Thoracic aorta (tissue), 2 donors: ENCODE measurements around the gene THAP2. TPM values are rescaled to one million over a fixed set of nuclear protein-coding genes. Genes with fewer than 3 reads are reported as not detected.

Experiments
- ATAC-seq: fragments of 150-250 bp; one replicate; pipeline ENCODE4 v1.8.0; 2017; ENCODE audit warnings: low read depth; ENCODE audit not compliant: insufficient number of reproducible peaks, low FRiP score
- DNase-seq: peaks from one replicate; pipeline ENCODE4 v3.0.0-alpha.2; 2020; ENCODE audit warnings: low spot score
- H3K27ac ChIP-seq, 2 donors: fragments of 200-600 bp; sonication (generic); 1 replicate in 1 of 2; 2 replicates in 1 of 2; pipeline ENCODE4 v1.5.1; 2016; ENCODE audit warnings: mild to moderate bottlenecking in 2 of 2, moderate library complexity in 2 of 2
- H3K27me3 ChIP-seq: fragments of 200-600 bp; sonication (generic); replicated peaks from 2 replicates; pipeline ENCODE4 v1.6.0; 2016; ENCODE audit warnings: mild to moderate bottlenecking; ENCODE audit not compliant: insufficient read depth
- H3K36me3 ChIP-seq: fragments of 200-600 bp; sonication (generic); one replicate; pipeline ENCODE4 v1.5.1; 2016
- H3K4me1 ChIP-seq, 2 donors: fragments of 200-600 bp; sonication (generic); 1 replicate in 1 of 2; 2 replicates in 1 of 2; pipeline versions ENCODE4 v1.5.1 to v1.6.0; 2016; ENCODE audit warnings: low read depth in 2 of 2, mild to moderate bottlenecking in 1 of 2; ENCODE audit not compliant: control insufficient read depth in 1 of 2
- H3K4me3 ChIP-seq: fragments of 200-600 bp; sonication (generic); 2 replicates; pipeline ENCODE4 v1.5.1; 2016; ENCODE audit warnings: mild to moderate bottlenecking
- H3K9me3 ChIP-seq: fragments of 200-600 bp; sonication (generic); 2 replicates; pipeline ENCODE4 v1.5.1; 2016
- total RNA-seq, 2 donors: library from RNA; depleted of rRNA; stranded (reverse); fragments of >200 nt; gene quantifications; one replicate each; pipeline versions ENCODE4 v1.1.0 to v1.2.3, GENCODE V29; 2016
- TF ChIP-seq, protein P1 (sequence below): fragments of 200-600 bp; sonication (generic); IDR thresholded peaks from one replicate; pipeline ENCODE4 v1.5.1; 2019; ENCODE audit warnings: antibody characterized with exemption

Gene THAP2
- total RNA-seq, 2 donors from 2014 or later = 0.95 to 5.9 TPM

DNA sequence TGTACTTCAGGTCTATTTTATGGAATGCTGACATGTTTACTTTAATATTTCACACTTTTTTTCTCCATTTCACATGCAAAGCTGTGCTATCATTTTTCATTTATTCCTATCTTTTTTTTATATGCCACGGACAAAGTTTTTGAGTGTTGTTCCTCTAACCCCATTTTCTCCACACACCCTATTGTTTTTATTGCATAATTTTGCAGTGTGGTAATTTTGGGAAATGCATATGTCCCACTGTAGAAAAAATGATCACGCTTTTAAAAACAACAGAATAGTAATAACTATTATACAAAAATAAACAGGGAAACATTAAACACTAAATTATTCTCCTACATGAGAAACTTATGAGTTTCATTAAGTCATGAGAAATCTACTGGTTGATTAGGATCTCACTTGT lies 14.7 kb upstream of the THAP2 start:
- Histone ChIP-seq H3K4me1 (peaks cover 10 to 11% of the 10 kb centered on the region in 2 donors), H3K27ac (no peak overlapping the region), H3K9me3 (no peaks in the 10 kb centered on the region), H3K4me3 (no peak overlapping the region), H3K36me3 (peaks cover 16% of the 10 kb centered on the region), H3K27me3 (no peaks in the 10 kb centered on the region)
- TF ChIP-seq, protein P1, sequence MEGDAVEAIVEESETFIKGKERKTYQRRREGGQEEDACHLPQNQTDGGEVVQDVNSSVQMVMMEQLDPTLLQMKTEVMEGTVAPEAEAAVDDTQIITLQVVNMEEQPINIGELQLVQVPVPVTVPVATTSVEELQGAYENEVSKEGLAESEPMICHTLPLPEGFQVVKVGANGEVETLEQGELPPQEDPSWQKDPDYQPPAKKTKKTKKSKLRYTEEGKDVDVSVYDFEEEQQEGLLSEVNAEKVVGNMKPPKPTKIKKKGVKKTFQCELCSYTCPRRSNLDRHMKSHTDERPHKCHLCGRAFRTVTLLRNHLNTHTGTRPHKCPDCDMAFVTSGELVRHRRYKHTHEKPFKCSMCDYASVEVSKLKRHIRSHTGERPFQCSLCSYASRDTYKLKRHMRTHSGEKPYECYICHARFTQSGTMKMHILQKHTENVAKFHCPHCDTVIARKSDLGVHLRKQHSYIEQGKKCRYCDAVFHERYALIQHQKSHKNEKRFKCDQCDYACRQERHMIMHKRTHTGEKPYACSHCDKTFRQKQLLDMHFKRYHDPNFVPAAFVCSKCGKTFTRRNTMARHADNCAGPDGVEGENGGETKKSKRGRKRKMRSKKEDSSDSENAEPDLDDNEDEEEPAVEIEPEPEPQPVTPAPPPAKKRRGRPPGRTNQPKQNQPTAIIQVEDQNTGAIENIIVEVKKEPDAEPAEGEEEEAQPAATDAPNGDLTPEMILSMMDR = no peak
- ATAC-seq = no peak
- no peak for DNase-seq

DNA sequence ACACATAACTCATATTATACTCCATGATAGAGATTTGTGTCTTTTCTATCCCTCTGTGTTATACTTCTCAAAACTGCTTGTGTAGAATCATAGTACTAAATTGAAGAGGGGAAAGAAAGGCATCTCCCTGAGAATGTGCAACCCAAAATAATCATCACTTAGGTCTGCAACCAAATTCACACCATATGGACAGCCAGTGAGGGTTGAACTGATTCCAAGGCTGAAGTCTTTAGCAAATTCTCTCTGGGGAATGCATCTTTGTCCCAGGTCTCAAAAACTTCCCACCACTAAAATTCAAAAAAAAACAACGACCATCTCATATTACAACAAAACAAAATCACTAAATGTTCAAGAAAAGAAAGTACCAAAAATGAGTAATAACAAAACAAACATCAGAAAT lies 11.4 kb upstream of the THAP2 start:
- H3K4me1 ChIP-seq = peaks cover 13 to 32% of the 10 kb centered on the region in 2 donors
- ATAC-seq (no peak), DNase-seq (no peak)
- H3K4me3 ChIP-seq = no peak overlapping the region
- no peaks in the 10 kb centered on the region for H3K27me3 ChIP-seq
- TF ChIP-seq, protein P1 = no peak
- no peak overlapping the region for H3K27ac ChIP-seq
- H3K9me3 ChIP-seq = no peaks in the 10 kb centered on the region
- peaks cover 20% of the 10 kb centered on the region for H3K36me3 ChIP-seq

DNA sequence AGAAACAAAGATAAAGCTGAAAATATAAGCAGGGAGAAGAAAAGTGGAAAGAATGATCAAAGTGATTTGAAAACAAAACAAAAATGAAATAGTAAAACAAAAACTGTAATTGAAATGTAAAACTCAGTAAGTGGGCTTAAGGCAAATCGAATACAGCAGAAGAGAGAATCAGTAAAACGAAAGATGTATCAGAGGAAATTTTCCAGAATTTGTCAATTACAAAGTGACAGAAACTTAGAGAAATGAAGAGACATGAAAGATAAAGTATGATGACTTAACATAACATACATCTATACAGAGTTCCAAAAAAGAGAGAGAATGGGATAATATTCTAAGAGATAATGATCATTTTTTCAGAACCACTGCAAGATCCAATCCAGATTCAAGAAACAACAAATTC lies 11.0 kb upstream of the THAP2 start:
- TF ChIP-seq, protein P1 = no peak
- peaks cover 18% of the 10 kb centered on the region for H3K36me3 ChIP-seq
- H3K27ac ChIP-seq = no peak overlapping the region
- no peak for ATAC-seq
- no peak overlapping the region for H3K4me3 ChIP-seq
- H3K27me3 ChIP-seq = no peaks in the 10 kb centered on the region
- peaks cover 13 to 32% of the 10 kb centered on the region in 2 donors for H3K4me1 ChIP-seq
- H3K9me3 ChIP-seq = no peaks in the 10 kb centered on the region
- no peak for DNase-seq

DNA sequence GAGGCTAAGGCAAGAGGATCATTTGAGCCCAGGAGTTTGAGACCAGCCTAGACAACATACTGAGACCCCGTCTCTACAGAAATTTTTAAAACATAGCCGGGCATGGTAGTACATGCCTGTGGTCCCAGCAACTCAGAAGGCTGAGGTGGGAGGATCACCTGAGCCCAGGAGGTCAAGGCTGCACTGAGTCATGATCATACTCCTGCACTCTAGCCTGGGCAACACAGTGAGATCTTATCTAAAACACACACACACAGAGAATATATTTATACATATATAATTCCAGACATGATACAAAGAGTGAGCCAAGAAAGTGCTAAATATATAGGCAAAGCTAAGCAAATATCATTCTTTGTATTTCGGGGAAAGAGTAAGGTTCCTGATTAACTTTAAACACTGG lies 9.9 kb upstream of the THAP2 start:
- Histone ChIP-seq H3K27me3 (no peaks in the 10 kb centered on the region), H3K27ac (no peak overlapping the region), H3K4me3 (no peak overlapping the region), H3K36me3 (peaks cover 22% of the 10 kb centered on the region), H3K4me1 (peaks cover 13 to 28% of the 10 kb centered on the region in 2 donors), H3K9me3 (no peaks in the 10 kb centered on the region)
- ATAC-seq (no peak), DNase-seq (no peak)
- TF ChIP-seq, protein P1 = no peak

DNA sequence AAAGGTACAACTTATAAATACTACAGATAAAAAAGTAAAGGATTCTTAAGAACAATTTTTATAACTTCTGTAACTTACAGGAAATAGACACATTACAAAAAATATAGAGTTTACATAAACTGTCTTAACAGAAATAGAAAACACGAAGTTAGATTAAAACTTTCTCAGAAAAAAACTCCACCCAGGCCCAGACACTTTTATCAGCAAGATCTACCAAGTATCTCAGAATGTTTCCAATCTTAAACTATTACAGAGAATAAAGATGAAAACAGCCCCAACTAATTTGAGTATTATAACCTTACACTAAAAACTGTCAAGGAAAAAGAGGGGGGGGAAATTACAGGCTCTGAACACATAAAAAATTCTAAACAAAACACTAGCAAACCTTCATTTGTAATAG lies 8.6 kb upstream of the THAP2 start:
- Histone ChIP-seq H3K4me1 (peaks cover 16 to 33% of the 10 kb centered on the region in 2 donors), H3K4me3 (no peak overlapping the region), H3K27ac (no peak overlapping the region), H3K9me3 (no peaks in the 10 kb centered on the region), H3K36me3 (peaks cover 30% of the 10 kb centered on the region), H3K27me3 (no peaks in the 10 kb centered on the region)
- ATAC-seq = no peak
- TF ChIP-seq, protein P1 = no peak
- no peak for DNase-seq
